Measurements from ENCODE around the gene HIVEP2.

- TF ChIP-seq CTCF (conservative IDR thresholded peaks at IDR 0.05; ENCODE audit: low read depth, low read length) (no peak), EZH2phosphoT487 (IDR thresholded peaks at IDR 0.05; ENCODE audit: borderline replicate concordance, low read length) (no peak), EZH2 (IDR thresholded peaks at IDR 0.05; ENCODE audit: low read length, unreplicated experiment) (no peak)
Observed at GRCh38 chr6:142993977-142994376, 49.0 kb upstream of the HIVEP2 start.

Data from PC-3 (cell line).